Adrenal gland (tissue), 5 donors: ENCODE data around the gene FAM111B.

ENCODE experiments used
- POLR2A ChIP-seq, 2 donors: fragments of 450-650 bp; IDR thresholded peaks; one replicate each; pipeline ENCODE4 v1.6.1; 2017; ENCODE audit warnings: antibody characterized with exemption in 2 of 2, mild to moderate bottlenecking in 2 of 2, moderate library complexity in 1 of 2
- TF ChIP-seq, protein P1 (sequence below), 6 experiments: fragments of 450-650 bp in 4 of 6; fragments of 200-600 bp in 2 of 6; sonication (generic) in 1 of 6; IDR thresholded peaks; 1 replicate in 5 of 6; 2 replicates in 1 of 6; pipeline versions ENCODE4 v1.5.1 to v1.8.0; 2016 to 2021; ENCODE audit warnings: antibody characterized with exemption in 6 of 6, mild to moderate bottlenecking in 2 of 6, moderate library complexity in 1 of 6
- donor health status: DM: no; HTN: no; CAD: no.

DNA sequence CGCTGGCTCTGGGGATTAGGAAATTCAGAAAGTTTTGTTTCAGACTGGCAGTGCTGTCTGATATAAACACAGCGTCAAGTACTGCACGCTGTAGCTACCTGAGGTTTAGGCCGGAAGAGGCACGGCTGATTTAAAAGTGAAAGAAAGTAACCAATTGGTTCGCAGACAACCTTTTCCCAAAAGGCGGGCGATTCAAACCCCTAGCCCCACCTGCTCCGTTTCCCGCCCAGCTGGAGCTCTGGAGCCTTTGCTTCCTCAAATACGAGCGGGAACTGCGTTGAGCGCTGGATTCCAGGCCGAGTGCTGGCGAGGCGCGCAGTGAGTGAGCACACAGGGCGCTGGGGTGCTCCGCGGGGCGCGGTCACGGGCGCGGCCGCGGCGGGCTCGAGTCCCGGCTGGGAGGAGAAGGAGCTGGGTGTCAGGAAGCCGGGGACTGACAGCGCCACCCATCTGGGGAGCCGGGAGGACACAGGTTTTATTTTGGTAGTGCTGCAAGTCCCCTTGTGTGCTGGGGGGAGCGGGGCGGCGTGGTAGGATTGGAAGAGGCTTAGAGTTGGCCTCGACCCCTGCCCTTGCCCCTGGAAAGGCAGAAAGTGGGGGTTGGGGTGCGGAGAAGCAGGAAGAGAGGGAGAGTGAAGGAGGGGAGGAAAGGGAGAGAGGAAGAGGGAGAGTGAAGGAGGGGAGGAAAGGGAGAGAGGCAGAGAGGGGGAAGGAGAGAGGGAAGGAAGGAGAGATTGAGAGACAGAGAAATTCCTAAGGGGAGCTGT lies 37.7 kb downstream of the FAM111B start:
- TF ChIP-seq, protein P1, sequence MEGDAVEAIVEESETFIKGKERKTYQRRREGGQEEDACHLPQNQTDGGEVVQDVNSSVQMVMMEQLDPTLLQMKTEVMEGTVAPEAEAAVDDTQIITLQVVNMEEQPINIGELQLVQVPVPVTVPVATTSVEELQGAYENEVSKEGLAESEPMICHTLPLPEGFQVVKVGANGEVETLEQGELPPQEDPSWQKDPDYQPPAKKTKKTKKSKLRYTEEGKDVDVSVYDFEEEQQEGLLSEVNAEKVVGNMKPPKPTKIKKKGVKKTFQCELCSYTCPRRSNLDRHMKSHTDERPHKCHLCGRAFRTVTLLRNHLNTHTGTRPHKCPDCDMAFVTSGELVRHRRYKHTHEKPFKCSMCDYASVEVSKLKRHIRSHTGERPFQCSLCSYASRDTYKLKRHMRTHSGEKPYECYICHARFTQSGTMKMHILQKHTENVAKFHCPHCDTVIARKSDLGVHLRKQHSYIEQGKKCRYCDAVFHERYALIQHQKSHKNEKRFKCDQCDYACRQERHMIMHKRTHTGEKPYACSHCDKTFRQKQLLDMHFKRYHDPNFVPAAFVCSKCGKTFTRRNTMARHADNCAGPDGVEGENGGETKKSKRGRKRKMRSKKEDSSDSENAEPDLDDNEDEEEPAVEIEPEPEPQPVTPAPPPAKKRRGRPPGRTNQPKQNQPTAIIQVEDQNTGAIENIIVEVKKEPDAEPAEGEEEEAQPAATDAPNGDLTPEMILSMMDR (IDR thresholded peaks at IDR 0.05) = no peak
- peak in 1 of 2 donors; percentile 39 for TF ChIP-seq POLR2A (IDR thresholded peaks at IDR 0.05)
